Nephron (organoid): ENCODE measurements around the gene PCLAF.
A peak's percentile ranks its signal among the peaks of the same experiment; 100 is the strongest.
"Not testable (repeated sequence)": the region's sequence is repeated elsewhere in the genome, so short reads cannot be mapped to it uniquely, and the experiment has no call there.

Experiments
- H3K27ac Mint-ChIP-seq, 3 experiments: 2 replicates each; pipeline ENCODE4 v1.8.0; 2020; ENCODE audit warnings: mixed read lengths in 3 of 3, mild to moderate bottlenecking in 2 of 3, moderate library complexity in 1 of 3
- H3K27me3 Mint-ChIP-seq: 2 replicates; pipeline ENCODE4 v1.8.0; 2021; ENCODE audit warnings: low read depth, mild to moderate bottlenecking, moderate library complexity, mixed read lengths
- H3K36me3 Mint-ChIP-seq: 2 replicates; pipeline ENCODE4 v1.8.0; 2020; ENCODE audit warnings: low read depth, mixed read lengths
- H3K4me1 Mint-ChIP-seq: 2 replicates; pipeline ENCODE4 v1.8.0; 2020; ENCODE audit warnings: mixed read lengths
- H3K4me3 Mint-ChIP-seq, 3 experiments: 2 replicates each; pipeline ENCODE4 v1.8.0; 2020; ENCODE audit warnings: mild to moderate bottlenecking in 3 of 3, mixed read lengths in 3 of 3, moderate library complexity in 2 of 3
- H3K9me3 Mint-ChIP-seq: 2 replicates; pipeline ENCODE4 v1.8.0; 2020; ENCODE audit warnings: mixed read lengths
- TF ChIP-seq, protein P1 (sequence below), 3 experiments: fragments of 200-600 bp; sonication (generic); IDR thresholded peaks; one replicate each; pipeline ENCODE4 v1.5.0; 2021; ENCODE audit warnings: antibody characterized with exemption in 3 of 3; ENCODE audit not compliant: unreplicated experiment in 3 of 3

The PCLAF gene

DNA sequence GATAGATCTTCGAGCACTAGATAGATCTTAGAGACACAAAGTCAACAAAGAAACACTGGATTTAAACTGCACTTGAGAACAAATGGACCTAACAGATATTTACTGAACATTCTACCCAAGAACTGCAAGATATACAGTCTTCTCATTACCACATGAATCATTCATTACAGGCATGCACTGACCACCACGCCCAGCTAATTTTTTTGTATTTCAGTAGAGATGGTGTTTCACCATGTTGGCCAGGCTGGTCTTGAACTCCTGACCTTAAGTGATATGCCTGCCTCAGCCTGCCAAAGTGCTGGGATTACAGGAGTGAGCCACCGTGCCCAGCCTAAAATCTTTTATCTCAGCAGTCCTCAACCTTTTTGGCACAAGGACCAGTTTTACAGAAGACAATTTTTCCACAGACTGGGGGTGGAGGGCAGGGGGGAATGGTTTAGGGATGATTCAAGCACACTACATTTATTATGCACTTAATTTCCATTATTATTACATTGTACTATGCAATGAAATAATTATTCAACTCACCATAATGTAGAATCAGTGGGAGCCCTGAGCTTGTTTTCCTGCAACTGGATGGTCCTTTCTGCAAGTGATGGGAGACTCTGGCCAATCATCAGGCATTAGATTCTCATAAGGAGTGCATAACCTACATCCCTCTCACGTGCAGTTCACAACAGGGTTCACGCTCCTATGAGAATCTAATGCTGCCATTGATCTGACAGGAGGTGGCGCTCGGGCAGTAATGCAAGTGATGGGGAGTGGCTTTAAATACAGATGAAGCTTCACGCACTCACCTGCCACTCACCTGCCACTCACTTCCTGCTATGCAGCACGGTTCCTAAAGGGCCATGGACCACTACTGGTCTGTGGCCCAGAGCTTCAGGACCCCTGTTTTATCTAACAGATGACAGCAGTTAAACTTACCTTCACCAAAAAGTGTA lies 47.0 kb downstream of the PCLAF start:
- TF ChIP-seq, protein P1, sequence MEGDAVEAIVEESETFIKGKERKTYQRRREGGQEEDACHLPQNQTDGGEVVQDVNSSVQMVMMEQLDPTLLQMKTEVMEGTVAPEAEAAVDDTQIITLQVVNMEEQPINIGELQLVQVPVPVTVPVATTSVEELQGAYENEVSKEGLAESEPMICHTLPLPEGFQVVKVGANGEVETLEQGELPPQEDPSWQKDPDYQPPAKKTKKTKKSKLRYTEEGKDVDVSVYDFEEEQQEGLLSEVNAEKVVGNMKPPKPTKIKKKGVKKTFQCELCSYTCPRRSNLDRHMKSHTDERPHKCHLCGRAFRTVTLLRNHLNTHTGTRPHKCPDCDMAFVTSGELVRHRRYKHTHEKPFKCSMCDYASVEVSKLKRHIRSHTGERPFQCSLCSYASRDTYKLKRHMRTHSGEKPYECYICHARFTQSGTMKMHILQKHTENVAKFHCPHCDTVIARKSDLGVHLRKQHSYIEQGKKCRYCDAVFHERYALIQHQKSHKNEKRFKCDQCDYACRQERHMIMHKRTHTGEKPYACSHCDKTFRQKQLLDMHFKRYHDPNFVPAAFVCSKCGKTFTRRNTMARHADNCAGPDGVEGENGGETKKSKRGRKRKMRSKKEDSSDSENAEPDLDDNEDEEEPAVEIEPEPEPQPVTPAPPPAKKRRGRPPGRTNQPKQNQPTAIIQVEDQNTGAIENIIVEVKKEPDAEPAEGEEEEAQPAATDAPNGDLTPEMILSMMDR (IDR thresholded peaks at IDR 0.05; ENCODE audit: unreplicated experiment in 3 of 3): no peak
- H3K4me1 Mint-ChIP-seq: no peaks in the 10 kb centered on the region
- peaks cover 2% of the 10 kb centered on the region for H3K9me3 Mint-ChIP-seq
- no peak overlapping the region for H3K4me3 Mint-ChIP-seq
- no peak overlapping the region for H3K27ac Mint-ChIP-seq
- peaks cover 14% of the 10 kb centered on the region for H3K36me3 Mint-ChIP-seq
- no peaks in the 10 kb centered on the region for H3K27me3 Mint-ChIP-seq

DNA sequence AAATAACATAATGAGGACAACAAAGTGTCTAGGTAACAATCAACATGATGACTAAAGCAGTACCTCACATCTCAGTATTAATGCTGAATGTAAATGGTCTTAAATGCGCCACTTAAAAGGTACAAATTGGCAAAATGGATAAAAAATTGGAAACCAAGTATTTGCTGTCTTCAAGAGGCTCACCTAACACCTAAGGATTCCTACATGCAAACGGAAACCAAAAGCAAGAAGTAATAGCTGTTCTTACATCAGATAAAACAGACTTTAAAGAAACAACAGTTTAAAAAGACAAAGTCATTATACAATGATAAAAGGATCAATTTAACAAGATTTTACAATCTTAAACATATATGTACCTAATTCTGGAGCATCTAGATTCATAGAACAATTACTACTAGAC lies 47.7 kb downstream of the PCLAF start:
- peaks cover 2% of the 10 kb centered on the region for H3K9me3 Mint-ChIP-seq
- H3K4me1 Mint-ChIP-seq: no peaks in the 10 kb centered on the region
- peaks cover 10% of the 10 kb centered on the region for H3K36me3 Mint-ChIP-seq
- no peak overlapping the region for H3K4me3 Mint-ChIP-seq
- H3K27ac Mint-ChIP-seq: no peak overlapping the region
- TF ChIP-seq, protein P1 (IDR thresholded peaks at IDR 0.05; ENCODE audit: unreplicated experiment in 3 of 3): no peak
- H3K27me3 Mint-ChIP-seq: no peaks in the 10 kb centered on the region

DNA sequence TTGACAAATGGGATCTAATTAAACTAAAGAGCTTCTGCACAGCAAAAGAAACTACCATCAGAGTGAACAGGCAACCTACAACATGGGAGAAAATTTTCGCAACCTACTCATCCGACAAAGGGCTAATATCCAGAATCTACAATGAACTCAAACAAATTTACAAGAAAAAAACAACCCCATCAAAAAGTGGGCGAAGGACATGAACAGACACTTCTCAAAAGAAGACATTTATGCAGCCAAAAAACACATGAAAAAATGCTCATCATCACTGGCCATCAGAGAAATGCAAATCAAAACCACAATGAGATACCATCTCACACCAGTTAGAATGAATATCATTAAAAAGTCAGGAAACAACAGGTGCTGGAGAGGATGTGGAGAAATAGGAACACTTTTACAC lies 49.6 kb downstream of the PCLAF start:
- H3K9me3 Mint-ChIP-seq, H3K4me3 Mint-ChIP-seq, H3K4me1 Mint-ChIP-seq, H3K27me3 Mint-ChIP-seq, H3K27ac Mint-ChIP-seq: not testable (repeated sequence)
- peaks cover 10% of the 10 kb centered on the region for H3K36me3 Mint-ChIP-seq

DNA sequence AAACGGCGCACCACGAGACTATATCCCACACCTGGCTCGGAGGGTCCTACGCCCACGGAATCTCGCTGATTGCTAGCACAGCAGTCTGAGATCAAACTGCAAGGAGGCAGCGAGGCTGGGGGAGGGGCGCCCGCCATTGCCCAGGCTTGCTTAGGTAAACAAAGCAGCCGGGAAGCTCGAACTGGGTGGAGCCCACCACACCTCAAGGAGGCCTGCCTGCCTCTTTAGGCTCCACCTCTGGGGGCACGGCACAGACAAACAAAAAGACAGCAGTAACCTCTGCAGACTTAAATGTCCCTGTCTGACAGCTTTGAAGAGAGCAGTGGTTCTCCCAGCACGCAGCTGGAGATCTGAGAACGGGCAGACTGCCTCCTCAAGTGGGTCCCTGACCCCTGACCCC lies 54.3 kb downstream of the PCLAF start:
- H3K9me3 Mint-ChIP-seq, H3K27me3 Mint-ChIP-seq: not testable (repeated sequence)
- peak overlapping the region in 2 of 3 experiments; percentile 59 to 74 for H3K4me3 Mint-ChIP-seq

DNA sequence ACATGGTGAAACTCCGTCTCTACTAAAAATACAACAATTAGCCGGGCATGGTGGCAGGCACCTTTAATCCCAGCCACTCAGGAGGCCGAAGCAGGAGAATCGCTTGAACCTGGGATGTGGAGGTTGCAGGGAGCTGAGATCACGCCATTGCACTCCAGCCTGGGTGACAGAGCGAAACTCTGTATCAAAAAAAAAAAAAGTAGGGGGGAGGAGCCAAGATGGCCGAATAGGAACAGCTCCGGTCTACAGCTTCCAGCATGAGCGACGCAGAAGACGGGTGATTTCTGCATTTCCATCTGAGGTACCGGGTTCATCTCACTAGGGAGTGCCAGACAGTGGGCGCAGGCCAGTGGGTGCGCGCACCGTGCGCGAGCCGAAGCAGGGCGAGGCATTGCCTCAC lies 54.8 kb downstream of the PCLAF start:
- not testable (repeated sequence) for H3K9me3 Mint-ChIP-seq, H3K27me3 Mint-ChIP-seq, H3K4me1 Mint-ChIP-seq, H3K36me3 Mint-ChIP-seq, H3K27ac Mint-ChIP-seq
- H3K4me3 Mint-ChIP-seq: peak overlapping the region; percentile 69 to 74 (median 73)

More for the DNA sequence above, 54.3 kb downstream of the PCLAF start:
- not testable (repeated sequence) for H3K4me1 Mint-ChIP-seq, H3K36me3 Mint-ChIP-seq, H3K27ac Mint-ChIP-seq

DNA sequence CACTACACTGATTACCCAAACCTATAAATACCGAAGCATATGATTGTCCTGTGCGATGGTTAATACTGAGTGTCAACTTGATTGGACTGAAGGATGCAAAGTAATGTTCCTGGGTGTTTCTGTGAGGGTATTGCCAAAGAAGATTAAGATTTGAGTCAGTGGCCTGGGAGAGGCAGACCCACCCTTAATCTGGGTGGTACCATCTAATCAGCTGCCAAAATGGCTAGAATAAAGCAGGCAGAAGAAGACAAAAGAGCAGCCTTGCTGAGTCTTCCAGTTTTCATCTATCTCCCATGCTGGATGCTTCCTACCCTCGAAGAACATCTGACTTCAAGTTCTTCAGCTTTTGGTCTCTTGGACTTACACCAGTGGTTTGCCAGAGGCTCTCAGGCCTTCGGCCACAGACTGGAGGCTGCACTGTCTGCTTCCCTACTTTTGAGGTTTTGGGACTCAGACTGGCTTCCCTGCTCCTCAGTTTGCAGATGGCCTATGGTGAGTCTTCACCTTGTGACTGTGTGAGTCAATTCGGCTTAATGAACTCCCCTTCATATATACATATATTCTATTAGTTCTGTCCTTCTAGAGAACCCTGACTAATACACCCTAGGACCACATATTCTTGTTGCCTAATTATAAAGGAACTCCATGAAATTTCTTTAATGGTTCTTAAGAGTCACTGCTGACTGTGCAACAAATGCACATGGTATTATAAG lies 56.9 kb downstream of the PCLAF start:
- Mint-ChIP-seq H3K36me3 (no peaks in the 10 kb centered on the region), H3K27ac (no peak overlapping the region), H3K4me3 (no peak overlapping the region), H3K9me3 (no peaks in the 10 kb centered on the region), H3K27me3 (no peaks in the 10 kb centered on the region), H3K4me1 (no peaks in the 10 kb centered on the region)
- TF ChIP-seq, protein P1 (IDR thresholded peaks at IDR 0.05; ENCODE audit: unreplicated experiment in 3 of 3): no peak

DNA sequence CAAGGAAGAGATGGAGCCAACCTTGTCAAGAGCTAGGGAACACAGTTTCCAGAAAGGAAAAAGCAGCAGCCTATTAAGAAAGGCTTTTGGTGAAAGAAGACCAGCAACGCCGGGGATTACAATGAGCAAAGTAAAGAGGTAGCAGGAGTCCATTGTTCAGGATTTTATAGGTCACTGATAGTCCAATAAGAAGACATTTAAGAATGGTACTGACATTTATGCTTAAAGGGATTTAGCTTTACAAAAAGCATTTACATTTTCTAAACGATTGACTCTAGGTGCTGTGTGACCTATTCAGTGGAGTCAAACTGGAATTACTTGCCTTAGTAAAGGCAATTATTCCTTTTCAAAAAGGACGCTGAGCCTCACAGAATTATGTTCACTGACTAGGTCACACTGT lies 66.0 kb downstream of the PCLAF start:
- TF ChIP-seq, protein P1 (IDR thresholded peaks at IDR 0.05; ENCODE audit: unreplicated experiment in 3 of 3): no peak
- Mint-ChIP-seq H3K4me1 (peaks cover 6% of the 10 kb centered on the region), H3K9me3 (peaks cover 4% of the 10 kb centered on the region), H3K36me3 (peaks cover 5% of the 10 kb centered on the region), H3K27me3 (no peaks in the 10 kb centered on the region), H3K27ac (peak overlapping the region in 2 of 3 experiments; percentile 6 to 27), H3K4me3 (no peak overlapping the region)
